Measurements from ENCODE around the gene TRAFD1. TPM values are rescaled to one million over a fixed set of nuclear protein-coding genes. Genes with fewer than 3 reads are reported as not detected.

Gene TRAFD1
- polyA plus RNA-seq, 1 donor from 2014 or later = 75.6 TPM

- H3K9me2 ChIP-seq (ENCODE audit: insufficient read depth, low read length) = no peaks in the 10 kb centered on the region
- H3K27me3 ChIP-seq (ENCODE audit: insufficient read depth, low read depth, low read length) = no peaks in the 10 kb centered on the region
- no peak overlapping the region for H2AFZ ChIP-seq (ENCODE audit: low read depth, low read length)
- H3K9me3 ChIP-seq (ENCODE audit: low read length) = no peaks in the 10 kb centered on the region
- H4K20me1 ChIP-seq (ENCODE audit: insufficient read depth) = no peaks in the 10 kb centered on the region
- H3K27ac ChIP-seq (ENCODE audit: low read length) = no peak overlapping the region
- H3K4me2 ChIP-seq (ENCODE audit: low read length) = no peak overlapping the region
- no peak overlapping the region for H3K9ac ChIP-seq (ENCODE audit: low read length)
- no peaks in the 10 kb centered on the region for H3K79me2 ChIP-seq (replicated peaks; ENCODE audit: insufficient read depth, low read length)
- TF ChIP-seq SMC3 (conservative IDR thresholded peaks at IDR 0.05; ENCODE audit: poor library complexity) (no peak), CTCF (IDR thresholded peaks at IDR 0.05; ENCODE audit: poor library complexity, severe bottlenecking) (no peak), POLR2AphosphoS5 (IDR thresholded peaks at IDR 0.05) (no peak), EZH2 (IDR thresholded peaks at IDR 0.05; ENCODE audit: borderline replicate concordance, insufficient read depth, low read length, poor library complexity, severe bottlenecking) (no peak), REST (IDR thresholded peaks at IDR 0.05; ENCODE audit: borderline replicate concordance) (no peak), RAD21 (conservative IDR thresholded peaks at IDR 0.05) (no peak), MXI1 (conservative IDR thresholded peaks at IDR 0.05; ENCODE audit: poor library complexity, severe bottlenecking) (no peak), EP300 (conservative IDR thresholded peaks at IDR 0.05; ENCODE audit: poor library complexity, severe bottlenecking) (no peak), TAF1 (IDR thresholded peaks at IDR 0.05; ENCODE audit: low read depth) (no peak)
- H3F3A ChIP-seq (ENCODE audit: insufficient read depth, low read length, poor library complexity, severe bottlenecking) = no peaks in the 10 kb centered on the region
- no peak overlapping the region for H3K4me3 ChIP-seq (ENCODE audit: low read length)
- H3K36me3 ChIP-seq (ENCODE audit: insufficient read depth, low read length) = peaks cover 4% of the 10 kb centered on the region
These were observed 26.6 kb downstream of the TRAFD1 start for GRCh38 chr12:112151766-112152541.

DNA sequence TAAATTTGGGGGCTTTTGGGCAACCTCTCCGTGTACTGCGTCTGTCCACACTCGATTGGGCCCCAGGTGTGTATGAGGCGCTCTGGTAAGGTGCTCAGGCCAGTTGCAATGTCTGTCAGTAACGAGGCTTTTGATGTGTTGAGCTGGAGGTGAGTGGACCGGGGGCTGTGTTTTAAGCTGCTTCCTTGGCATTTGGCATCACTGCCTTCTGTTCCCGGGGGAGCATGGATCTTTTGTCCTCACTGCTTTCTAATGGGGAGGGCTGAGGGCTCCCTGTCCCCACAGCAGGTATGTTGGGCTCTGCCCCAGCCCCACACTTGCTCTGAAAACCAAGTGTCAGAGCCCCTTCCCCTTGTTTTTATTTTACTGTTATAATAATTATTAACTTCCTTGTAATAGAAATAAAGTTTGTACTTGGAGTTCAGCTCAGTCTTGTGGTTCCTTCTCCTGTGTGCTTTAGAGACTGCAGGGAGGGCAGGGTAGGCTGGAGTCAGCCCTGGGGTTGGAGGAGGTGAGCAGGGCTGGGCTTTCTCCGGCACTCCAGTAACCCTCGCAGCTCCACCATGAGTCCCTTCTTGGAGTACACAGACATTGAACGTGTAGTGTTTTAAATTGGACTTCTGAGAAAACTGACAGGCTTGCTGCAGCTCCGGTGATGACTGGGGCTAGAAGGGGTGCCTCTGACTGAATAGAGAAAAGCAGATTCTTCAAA lies 28.0 kb downstream of the TRAFD1 start:
- H3K27ac ChIP-seq (ENCODE audit: low read length) = no peak overlapping the region

More for the DNA sequence above, 28.0 kb downstream of the TRAFD1 start:
- Histone ChIP-seq H3K9me3 (ENCODE audit: low read length) (no peaks in the 10 kb centered on the region), H3K9ac (ENCODE audit: low read length) (no peak overlapping the region), H3K9me2 (ENCODE audit: insufficient read depth, low read length) (no peaks in the 10 kb centered on the region), H2AFZ (ENCODE audit: low read depth, low read length) (no peak overlapping the region), H3K4me3 (ENCODE audit: low read length) (no peak overlapping the region), H3K36me3 (ENCODE audit: insufficient read depth, low read length) (no peaks in the 10 kb centered on the region), H3K27me3 (ENCODE audit: insufficient read depth, low read depth, low read length) (no peaks in the 10 kb centered on the region), H3K79me2 (replicated peaks; ENCODE audit: insufficient read depth, low read length) (no peaks in the 10 kb centered on the region), H3K4me2 (ENCODE audit: low read length) (no peak overlapping the region), H4K20me1 (ENCODE audit: insufficient read depth) (no peaks in the 10 kb centered on the region), H3F3A (ENCODE audit: insufficient read depth, low read length, poor library complexity, severe bottlenecking) (no peaks in the 10 kb centered on the region)
- TF ChIP-seq EZH2 (IDR thresholded peaks at IDR 0.05; ENCODE audit: borderline replicate concordance, insufficient read depth, low read length, poor library complexity, severe bottlenecking) = no peak
- peak; percentile 23 for TF ChIP-seq POLR2AphosphoS5 (IDR thresholded peaks at IDR 0.05)
